HFF-Myc (cell line): Measurements from ENCODE around the gene HDAC4.

Experiments used
- DNase-seq: peaks from one replicate; pipeline ENCODE4 v3.0.0-alpha.2; 2011; ENCODE audit warnings: low read depth; ENCODE audit errors: extremely low read depth
- H3K4me3 ChIP-seq: replicated peaks from 2 replicates; pipeline ENCODE4 v1.5.1; 2011; ENCODE audit warnings: low read depth, mild to moderate bottlenecking, control low read depth, low read length
- TF ChIP-seq, protein P1 (sequence below): IDR thresholded peaks from 2 replicates; pipeline ENCODE4 v1.5.1; 2012; ENCODE audit warnings: mild to moderate bottlenecking, low read depth, low read length, control low read depth; ENCODE audit errors: missing control alignments

The HDAC4 gene

DNA sequence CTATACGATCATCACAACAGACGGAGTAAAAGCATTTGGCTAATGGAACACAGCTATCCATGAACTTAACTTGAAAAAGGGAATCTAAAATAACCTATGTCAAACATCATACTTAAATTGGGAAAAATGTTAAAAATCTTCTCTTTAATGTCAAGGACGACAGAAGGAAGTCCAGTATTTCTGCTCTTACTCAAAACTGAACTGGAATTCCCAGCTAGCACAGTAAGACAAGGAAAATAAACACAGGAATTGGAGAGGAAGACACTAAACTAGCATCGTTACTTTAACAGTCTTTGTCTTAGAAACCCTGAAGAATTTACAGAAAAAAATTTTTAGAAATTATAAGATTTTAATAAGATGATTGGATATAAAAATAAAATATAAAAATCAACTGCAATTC lies 112.6 kb downstream of the HDAC4 start:
- no peak overlapping the region for H3K4me3 ChIP-seq
- TF ChIP-seq, protein P1, sequence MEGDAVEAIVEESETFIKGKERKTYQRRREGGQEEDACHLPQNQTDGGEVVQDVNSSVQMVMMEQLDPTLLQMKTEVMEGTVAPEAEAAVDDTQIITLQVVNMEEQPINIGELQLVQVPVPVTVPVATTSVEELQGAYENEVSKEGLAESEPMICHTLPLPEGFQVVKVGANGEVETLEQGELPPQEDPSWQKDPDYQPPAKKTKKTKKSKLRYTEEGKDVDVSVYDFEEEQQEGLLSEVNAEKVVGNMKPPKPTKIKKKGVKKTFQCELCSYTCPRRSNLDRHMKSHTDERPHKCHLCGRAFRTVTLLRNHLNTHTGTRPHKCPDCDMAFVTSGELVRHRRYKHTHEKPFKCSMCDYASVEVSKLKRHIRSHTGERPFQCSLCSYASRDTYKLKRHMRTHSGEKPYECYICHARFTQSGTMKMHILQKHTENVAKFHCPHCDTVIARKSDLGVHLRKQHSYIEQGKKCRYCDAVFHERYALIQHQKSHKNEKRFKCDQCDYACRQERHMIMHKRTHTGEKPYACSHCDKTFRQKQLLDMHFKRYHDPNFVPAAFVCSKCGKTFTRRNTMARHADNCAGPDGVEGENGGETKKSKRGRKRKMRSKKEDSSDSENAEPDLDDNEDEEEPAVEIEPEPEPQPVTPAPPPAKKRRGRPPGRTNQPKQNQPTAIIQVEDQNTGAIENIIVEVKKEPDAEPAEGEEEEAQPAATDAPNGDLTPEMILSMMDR, result no peak
- DNase-seq, result no peak

DNA sequence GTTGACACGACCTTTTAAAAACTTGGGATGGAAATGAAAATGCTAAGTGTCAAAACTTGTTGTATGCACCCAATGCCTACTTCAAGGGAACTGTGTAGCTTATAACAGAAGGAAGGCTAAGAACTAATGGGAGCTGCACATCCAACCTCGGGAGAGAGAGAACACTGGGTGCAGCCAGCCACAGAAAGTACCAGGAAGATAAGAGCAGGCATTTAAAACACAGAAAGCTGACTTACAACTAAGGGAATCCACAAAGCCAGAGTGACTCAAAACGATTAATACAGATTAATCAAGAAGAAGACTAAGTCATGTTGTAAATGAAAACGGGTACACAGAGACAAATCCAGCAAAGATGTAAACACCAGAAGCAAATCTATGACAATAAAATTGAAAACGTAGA lies 113.4 kb downstream of the HDAC4 start:
- no peak for DNase-seq
- TF ChIP-seq, protein P1, result no peak
- no peak overlapping the region for H3K4me3 ChIP-seq

DNA sequence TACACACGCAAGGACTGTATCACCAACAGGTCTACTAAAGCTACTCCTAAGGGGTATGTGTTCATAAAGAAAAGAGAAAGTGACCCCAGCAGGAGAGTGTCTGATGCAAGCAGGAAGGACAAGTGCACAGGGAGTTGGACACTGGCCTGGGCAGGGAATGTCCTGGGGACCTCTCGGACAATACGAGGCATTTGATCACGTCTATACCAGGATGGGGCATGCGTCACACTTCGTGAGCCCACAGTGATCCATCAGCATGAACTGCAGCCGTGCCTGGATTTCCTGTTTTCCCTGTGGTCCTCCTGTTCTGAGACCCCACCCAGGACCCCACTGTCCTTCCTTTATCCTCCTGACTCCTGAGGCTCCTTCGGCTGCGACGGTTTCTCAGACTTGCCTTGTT lies 113.9 kb downstream of the HDAC4 start:
- TF ChIP-seq, protein P1, result no peak
- no peak for DNase-seq
- no peak overlapping the region for H3K4me3 ChIP-seq

DNA sequence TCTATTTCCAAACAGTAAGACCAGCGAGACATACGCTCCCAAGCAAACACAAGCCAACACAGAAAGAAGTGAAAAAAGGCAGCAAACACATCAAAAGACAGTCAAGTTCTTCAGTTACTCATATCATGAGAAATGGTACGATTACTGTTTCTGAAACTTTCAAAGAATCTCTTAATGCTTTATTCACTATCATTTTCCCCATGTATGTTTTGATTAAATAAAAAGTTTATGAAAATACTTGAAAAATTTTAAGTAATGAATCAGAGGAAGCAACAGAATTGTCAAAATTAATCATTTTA lies 114.9 kb downstream of the HDAC4 start:
- no peak for DNase-seq
- no peak overlapping the region for H3K4me3 ChIP-seq
- TF ChIP-seq, protein P1, result no peak

DNA sequence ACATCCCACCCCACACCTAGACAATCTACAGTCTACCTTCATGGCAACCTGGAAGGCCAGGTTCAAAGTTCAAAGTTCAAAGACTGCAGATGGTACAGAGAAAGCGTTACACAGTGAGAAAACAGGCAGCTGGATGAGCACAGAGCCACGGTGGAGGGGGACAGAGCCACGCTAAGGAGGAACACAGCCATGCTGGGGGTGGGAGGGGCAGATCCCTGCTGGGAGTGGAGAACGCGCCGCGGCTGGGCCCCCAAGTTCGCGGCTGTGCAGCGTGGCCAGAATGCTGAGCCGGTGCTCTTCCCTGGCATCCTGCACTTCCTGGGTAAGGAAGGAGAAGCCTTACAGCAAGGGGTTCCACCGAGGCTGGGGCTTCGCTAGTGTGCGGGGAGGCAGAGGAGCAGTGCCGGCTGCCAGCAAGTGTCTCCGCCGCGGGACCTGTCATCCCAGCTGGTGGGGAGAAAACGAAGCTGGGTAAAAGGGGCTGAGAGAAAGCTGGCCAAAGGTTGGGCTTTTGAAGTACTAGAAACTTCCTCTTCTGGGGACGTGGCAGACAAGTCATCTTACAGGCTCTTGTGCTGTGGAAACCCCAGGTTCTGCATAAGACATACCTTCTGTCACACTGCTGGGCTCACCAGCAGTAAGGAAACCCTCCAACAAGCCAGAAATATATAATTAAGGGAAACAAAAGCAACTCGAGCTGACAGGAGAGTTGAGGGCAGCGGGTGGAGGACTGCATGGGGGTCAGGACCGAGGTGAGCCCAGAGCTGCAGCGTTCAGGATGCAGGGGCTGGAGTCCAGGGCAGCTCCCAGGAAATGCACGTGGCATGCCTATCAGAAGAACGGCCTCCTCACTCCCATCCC lies 115.5 kb downstream of the HDAC4 start:
- TF ChIP-seq, protein P1, result no peak
- no peak for DNase-seq
- H3K4me3 ChIP-seq, result no peak overlapping the region

DNA sequence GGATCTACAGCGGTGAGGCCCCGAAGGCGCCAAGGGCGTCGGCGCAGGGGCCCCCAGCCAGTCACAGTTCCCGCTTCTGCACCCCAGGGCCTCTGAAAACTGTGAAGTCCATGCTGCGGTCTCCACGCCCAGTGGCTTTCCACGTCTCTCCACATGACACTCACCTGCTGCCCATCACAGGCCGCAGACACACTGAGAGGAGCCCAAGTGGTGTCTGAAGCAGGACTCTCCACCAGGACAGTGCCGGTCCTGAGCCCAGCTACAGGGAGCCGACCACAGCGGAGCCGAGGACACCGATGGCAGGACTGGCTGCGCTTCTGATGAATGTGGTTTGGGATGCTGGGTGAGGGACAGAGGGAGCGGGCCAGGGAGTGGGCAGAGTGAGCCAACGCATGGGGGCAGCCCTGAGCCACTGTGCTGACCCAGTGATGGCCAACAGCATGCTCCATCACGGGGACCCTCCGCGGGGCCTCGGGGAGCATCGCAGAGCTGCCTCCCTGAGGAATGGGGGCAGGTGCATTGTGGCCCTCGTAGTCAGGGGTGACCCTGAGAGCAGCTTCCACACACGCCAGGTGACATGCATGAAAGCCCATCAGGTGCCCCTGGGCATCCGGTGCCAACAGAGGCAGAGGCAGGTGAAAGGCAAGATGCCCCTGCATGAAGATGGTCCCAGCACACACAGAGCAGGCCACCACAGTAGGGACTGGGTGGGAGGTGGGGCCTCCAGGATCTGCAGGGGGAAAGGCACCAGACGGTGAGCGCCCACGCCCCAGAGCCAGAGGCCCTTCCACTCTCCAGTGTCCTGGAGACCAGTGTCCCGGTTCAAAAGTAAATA lies 116.6 kb downstream of the HDAC4 start:
- TF ChIP-seq, protein P1, result no peak
- no peak overlapping the region for H3K4me3 ChIP-seq
- no peak for DNase-seq
